Breast epithelium (tissue), 3 donors: ENCODE data around the gene POFUT2.

Experiments used
- POLR2A ChIP-seq: fragments of 450-650 bp; IDR thresholded peaks from one replicate; pipeline ENCODE4 v1.6.1; 2016; ENCODE audit warnings: antibody characterized with exemption, mild to moderate bottlenecking, moderate library complexity
- TF ChIP-seq, protein P1 (sequence below), 3 donors: fragments of 450-650 bp; IDR thresholded peaks; one replicate each; pipeline ENCODE4 v1.5.1; 2016 to 2017; ENCODE audit warnings: antibody characterized with exemption in 3 of 3, mild to moderate bottlenecking in 3 of 3, moderate library complexity in 3 of 3

DNA sequence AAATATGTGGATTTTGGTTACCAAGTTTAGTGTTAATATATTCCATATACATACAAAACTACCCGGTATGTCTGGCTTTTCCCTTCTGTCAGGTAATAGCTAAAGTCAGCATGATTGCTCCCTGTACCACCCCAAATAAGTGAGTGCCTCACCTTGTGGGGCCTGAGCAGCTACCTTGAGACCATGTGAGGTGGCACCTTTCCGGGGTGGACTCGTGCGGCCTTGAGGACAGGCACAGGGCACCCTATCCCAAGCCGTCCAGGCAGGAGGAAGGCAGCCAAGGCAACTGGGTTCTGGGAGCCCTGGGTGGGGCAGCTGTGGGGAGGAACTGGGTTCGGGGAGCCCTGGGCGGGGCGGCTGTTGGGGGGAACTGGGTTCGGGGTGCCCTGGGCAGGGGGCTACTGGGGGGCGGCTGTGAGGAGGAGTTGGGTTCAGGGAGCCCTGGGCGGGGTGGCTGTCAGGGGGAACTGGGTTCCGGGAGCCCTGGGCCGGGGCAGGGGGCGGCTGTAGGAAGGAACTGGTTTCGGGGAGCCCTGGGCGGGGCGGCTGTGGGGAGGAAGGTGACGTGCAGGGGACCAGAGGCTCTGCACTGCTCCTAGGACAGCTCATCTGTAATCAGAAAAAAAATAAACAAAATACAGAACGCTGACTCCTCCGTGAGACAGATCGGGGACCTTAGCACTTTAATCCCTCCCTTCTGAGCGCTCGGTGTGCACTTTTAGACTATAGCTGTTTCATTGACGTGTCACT, 63.3 kb downstream of the POFUT2 start:
- TF ChIP-seq, protein P1, sequence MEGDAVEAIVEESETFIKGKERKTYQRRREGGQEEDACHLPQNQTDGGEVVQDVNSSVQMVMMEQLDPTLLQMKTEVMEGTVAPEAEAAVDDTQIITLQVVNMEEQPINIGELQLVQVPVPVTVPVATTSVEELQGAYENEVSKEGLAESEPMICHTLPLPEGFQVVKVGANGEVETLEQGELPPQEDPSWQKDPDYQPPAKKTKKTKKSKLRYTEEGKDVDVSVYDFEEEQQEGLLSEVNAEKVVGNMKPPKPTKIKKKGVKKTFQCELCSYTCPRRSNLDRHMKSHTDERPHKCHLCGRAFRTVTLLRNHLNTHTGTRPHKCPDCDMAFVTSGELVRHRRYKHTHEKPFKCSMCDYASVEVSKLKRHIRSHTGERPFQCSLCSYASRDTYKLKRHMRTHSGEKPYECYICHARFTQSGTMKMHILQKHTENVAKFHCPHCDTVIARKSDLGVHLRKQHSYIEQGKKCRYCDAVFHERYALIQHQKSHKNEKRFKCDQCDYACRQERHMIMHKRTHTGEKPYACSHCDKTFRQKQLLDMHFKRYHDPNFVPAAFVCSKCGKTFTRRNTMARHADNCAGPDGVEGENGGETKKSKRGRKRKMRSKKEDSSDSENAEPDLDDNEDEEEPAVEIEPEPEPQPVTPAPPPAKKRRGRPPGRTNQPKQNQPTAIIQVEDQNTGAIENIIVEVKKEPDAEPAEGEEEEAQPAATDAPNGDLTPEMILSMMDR (IDR thresholded peaks at IDR 0.05) = no peak
- no peak for TF ChIP-seq POLR2A
